ENCODE measurements around the gene LEMD2.

LEMD2 gene

DNA sequence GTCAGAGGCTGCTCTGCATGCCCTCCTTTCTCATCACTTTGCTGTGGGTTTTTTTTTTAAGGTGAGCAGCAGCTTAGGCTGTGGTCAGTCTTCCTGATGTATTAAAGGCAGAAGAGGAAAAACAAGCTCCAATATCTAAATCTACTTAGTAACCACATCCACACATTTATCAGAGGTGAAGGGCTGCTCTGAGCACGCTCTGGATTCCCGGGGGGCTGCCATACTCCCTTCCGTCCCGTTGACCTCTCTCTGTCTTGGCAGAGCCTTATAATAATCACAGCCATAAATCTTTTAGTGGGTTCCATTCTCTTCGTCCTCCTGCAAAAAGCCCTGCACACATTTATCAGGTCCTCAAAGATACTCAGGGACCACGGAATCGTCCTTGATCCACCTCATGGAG lies 2.7 kb upstream of the LEMD2 start:
- no peak for DNase-seq

DNA sequence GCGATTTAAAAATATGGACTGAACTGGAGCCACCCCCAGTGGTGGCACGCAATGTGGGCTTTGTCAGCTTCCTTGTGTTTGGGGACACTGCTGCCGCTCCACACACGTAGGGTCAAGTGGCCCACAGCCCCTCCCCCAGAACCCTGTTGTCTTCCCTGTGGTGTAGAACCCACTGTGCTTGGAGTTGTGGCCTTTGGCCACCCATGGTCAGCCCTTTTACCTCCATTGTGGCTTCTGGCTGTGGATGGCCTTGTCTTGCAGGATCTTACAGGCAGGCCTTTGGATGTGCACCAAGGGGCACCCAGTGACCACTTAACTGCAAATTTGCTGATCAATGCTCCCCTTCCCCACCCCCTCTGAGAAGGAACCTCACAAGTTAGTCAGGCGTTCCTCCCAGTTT lies 2.0 kb upstream of the LEMD2 start:
- no peak for DNase-seq

DNA sequence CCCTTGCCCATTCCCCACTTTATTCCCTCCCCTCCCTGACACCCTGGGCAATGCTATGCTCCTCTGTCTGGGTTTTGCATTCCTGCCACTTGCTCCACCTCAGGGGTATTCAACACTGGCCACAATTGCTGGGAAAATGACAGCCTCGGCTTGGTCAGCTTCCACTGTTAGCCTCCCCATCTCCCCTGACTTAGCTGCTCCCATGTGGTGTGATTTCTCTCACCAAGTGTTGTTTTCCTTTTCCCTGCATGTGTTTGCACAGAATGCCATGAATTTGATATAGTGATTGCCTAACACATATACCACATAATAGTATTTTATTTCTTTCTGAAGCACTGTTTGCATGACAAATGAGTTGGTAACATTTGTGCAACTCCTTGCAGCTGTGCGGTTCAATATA lies 1.4 kb upstream of the LEMD2 start:
- no peak for DNase-seq

DNA sequence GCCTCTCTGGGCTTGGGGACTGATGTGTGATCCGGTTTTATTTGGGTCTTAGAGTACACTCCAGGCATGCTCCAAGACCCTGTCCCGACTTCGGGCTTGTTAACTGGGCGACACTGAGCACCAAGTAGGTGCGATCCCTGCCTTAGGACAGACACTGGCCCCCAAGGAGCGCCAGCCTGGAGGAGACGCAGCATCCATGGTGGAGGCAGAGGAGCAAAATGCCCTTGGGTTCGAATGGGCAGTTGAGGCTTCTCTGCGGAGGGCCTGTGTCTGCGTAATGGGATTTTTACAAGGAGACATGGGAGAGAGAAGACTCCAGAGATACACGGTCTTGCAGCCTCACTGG lies 593 bp upstream of the LEMD2 start:
- DNase-seq = no peak

DNA sequence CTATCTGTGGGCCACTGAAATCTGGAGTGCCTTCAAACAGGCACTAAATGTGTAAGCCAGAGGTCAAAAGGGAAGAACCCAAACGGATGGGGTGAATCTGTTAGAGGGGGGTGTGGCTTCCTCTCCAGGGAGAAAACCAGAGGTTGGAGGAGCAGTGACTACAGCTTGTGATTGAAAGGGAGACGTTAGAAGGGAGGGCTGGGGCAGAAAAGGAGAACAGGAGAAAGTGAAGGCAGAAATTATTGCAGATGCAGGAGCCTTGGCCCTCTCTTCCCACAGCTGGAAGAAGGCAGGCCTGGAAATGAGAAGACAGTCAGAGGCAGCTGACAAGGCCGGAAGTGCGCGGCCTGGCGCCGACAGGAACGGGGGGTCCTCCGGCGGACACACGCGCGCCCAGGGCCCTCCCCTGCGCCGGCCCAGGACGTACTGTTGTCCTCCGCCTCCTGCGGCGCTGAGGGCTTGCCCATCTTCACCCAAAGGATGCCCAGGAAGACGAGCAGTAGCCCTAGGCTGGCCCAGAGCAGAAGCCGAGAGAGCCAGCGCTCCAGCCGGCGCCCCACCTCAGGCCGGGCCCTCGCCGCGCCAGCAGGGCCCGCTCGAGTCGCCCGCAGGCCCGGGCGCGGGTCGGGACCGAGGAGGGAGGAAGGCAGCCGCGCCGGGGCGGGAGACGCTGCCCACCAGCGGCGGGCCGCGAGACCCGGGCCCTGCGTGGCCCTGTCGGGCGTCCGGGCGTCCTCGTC lies 806 bp downstream of the LEMD2 start:
- DNase-seq = peak; percentile 6

DNA sequence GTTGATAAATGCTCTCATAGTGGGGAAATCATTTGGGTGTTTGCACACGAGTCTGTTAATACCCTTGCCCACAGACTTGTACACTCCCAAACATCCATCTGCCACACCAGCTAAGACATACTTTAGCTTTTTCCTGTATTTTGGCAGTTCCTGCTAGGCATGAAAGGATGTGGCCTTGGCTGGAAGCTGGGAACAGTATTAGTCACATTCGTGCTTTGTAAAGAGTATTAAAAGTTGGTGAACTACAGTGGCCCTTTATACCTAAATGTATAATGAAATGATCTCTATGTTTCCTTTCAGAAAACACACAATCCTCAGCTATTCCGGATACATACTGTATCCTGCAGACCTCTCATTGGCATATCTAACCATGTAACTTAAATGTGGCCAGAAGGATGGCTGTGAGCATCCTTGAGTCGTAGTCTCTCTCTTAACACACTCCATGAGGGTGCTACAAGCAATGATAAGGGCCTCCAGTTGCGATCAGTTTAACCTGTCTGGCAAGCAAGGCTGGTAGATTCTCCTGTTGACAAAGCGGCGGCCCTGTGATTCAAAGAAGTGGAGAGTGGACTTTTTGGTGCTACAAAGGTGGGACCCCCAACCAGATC lies 1.5 kb downstream of the LEMD2 start:
- no peak for DNase-seq

DNA sequence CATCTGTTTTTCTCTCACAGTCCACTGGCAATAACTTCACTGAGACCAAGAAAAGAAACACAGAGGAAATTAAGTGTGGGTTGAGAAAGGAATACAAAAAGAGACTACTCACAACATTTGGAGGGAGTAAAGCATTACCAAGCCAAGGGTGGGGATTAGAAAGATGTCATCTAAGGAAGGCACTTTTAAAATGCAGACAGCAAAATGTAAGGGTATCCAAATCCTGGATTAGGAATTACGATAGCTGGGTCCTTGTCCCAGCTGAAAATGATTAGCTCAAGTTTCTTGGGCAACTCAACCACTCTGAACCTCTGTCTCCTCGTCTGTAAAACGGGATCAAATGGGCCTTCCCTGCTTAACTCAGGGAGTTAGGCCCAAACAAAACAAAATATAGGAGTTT lies 2.2 kb downstream of the LEMD2 start:
- DNase-seq = no peak

DNA sequence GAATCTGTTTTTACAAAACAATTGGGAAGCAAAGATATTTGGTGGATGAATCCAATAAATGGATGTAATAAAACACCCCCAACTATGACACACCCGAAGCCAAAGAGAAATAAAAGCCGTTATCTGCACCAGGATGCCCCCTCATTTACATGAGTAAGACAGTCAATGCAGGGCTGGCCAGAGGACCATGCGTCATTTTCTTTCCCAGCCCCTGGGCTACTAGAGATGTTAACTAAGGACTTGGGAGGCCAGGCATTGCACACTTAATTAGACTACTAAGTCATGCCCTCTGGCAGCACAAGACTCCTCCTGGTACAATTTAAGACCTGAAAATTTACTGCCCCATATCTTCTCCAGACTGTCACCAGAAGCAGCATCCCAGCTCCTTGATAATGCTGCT lies 3.2 kb downstream of the LEMD2 start:
- DNase-seq = no peak

DNA sequence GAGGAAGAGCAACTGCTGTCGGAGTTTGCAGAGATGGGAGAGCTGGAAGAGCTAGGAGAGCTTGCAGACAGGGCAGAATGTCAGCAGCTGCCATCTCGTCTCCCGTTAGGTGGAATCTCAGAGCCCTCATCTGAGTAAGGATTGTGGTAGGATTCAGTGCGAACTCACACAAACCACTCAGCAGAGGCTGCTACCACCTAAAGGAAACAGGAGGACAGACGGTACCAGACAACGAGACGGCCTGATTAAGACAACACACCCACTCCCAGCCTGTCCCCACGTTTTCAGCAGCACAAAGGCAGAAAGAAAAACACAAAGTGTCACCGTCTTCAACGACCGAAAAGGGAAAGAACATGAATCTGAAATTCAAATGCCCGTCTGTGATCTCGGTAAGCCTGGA lies 4.1 kb downstream of the LEMD2 start:
- no peak for DNase-seq

DNA sequence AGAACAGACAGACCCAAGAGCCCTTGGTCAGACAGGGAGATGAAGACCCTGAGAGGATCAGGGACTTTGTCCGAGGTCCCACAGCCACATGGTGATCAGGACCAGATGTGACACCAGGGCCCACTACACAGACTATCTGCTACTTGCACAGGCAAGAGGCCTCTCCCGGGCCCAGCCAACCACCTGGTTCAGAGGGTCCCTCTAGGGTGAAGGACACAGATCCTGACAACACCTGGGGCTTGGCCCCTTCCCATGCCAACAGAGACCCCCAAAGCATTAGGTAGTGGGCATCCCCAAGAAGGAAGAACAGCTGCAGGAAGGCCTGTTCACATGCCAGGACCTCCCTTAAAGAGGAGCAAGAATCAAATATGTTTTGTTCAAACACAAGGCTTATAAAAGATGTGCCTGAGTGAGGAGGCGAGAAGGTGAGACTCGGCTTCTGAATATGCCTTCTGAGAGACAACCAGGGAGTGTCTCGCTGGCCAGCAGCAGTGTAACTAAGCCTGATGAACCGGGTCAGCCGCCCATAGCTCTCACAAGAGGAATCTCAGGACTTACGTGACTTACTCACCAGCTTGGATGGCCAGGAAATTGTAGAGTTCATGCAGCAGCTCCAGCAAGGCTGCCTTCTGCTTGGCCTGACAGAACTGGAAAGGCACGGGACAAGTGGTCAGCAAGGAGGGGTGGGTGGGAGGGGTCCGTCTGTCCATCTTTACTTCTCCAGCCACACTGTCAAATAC lies 5.0 kb downstream of the LEMD2 start:
- DNase-seq = no peak

DNA sequence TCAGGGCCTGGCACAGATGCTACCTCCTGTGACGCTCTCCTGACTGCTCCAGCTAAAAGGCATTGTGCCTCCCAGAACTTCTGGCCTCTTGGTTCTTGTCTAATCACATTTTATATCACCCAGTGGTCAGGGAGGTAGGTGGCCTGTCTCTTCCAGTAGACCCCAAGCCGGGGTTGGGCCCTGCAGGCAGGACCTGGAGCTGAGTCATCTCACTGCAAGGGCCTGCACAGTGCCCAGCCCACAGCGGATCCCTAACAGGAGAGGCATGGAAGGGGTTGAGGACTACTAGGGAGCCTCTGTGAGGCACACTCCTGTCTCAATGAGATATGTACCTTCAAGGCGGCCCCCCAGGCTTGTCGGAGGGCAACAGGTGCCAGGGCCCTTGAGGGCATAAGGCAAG lies 6.4 kb downstream of the LEMD2 start:
- DNase-seq = no peak

DNA sequence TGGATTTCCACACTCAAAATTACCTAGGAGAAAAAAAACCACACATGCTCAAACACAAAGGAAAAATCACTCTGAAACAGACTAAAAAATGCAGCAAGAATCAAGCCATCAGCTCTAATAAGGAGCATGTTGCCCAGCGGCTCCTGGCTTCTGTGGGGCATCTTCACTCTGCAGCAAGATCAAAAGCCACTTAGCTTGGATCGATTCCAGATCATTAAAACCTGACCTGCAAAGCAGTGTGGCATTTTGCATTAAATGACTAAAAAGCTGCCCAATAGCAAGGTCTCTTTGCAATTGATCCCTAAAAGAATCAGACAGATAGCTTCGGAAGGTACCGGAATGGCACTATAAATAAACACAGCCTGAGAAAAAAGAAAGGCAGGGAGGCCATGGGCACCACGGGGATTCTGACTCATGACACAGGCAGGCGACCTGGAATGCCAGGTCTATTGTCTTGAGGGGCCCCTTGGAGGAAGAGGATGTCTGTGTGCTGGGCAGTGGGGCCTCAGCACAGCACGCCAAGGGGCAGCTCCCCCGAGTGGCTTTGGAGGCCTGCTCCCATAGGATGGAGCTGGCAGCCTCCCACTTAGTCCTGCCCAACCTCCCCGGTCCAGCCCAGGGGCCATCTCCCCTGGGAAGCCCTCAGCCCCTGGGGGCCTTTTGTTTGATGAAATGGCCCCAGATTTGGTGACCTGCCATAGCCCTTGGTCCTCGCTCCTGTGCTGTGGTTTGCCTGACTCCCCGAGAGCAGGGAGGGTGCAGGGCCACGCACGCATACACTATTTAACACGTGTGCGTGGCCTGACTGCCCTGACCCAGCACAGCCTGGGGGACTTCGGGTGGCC lies 7.6 kb downstream of the LEMD2 start:
- DNase-seq = no peak

DNA sequence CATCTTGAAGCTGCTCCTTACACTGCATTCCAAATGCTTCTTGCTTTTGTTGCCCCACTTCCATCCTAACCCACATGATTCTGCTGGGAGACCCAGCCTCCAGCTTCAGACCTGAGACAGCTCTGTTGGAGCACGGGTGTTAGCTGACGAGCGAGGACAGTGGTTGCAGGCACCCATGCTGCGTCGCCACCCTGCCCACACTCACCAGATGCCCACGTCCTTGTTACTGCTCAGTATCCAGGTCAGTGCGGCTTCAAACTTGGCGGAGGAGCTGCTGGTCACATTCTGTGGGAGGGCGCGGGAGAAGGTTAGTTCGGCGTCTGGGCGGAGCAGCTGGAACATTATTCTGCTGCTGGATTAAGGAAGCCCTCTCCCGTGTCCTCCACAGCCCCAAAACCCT lies 9.0 kb downstream of the LEMD2 start:
- DNase-seq = no peak

DNA sequence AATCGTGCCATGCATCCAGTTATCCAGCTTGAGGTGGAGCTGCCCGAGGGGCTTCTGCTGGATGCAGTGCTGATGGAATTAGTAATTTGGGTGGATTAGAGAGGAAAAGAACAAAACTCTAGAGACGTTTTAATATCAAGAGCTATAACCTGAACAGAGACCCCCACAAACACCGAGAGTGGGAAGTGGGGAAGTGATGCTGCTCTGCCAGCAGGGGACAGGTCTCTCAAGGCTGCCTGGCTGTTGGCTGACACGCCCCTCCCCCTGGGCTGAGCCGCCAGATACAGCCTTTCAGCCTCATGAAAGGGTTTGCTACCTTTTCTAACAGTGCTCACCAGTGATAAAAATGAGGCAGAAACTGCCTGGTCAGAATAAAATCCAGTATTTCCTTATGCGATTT lies 9.6 kb downstream of the LEMD2 start:
- DNase-seq = no peak

DNA sequence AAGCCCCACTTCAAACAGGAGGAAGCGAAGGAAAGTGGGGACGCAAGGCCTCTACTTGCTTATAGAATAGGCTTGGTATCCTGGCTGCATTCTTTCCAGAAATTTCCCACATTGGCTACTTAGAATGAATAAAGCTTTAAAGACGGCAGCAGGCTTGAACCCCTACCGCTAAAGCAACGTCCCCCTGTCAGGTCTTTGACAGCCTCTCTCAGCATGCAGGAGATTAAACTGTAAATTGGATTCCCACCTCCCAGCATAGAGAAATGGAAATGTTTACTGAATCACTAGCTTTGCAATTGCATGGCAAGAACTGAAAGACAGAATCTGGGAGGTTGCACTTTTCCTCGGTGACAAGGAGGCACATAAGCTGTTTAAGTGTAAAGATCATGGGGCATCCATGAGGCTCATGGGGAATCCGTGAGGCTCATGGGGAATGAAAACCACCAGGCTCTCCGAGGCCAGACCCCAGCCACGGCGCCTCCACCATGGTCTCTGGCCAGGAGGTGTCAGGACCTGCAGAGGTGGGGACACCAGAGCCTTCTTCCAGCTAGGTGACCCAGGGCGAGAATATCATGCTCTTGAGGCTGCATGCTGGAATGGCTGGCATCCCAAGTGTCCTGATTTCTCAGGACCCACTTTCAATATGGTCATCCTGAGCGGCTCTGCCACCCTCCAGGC lies 10.3 kb downstream of the LEMD2 start:
- DNase-seq = no peak

DNA sequence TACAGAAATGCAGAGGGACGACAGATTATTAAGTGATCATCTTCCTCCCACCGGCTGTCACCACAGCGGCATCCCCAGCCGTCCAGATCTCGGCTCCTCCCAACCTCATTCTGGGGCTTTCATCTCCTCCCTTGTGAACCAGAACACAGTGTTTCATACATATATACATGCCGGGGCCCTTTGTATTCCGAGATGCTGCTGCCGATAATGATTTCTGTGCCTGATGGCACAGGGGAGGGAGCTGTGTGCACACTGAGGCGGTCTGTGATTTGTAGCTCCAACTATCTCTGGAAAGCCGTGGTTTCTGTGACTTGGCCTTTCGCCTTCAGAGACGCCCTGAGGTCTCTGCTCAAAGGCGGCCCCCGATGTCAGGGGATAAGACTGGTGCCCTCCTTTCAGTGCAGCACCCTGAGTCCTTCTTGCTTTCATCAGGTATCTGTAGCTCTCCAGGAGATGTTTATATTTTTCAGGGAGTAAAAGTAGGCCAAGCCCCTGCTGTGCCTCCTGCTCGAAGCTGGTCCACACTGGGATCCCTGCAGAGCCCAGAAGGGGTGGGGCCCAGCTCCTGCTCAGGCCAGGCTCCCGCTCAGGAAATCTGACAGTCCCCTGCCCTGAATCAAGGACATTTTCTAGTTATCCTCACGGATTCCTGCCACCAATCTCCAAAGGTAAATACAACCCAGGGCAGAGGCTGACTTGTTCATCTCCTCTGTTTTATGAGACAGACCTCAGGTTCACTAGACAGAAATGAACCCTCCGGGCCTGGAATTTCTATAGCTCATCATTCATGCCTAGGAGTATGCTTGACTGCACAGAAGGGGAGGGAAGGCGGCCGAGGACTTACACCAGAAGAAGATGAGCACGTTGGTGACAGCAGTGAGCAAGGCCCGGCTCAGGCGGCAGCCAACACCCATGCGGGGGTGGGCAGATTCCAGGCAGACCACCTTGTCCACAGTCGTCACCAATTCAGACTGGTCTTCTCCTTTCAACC lies 11.2 kb downstream of the LEMD2 start:
- no peak for DNase-seq

DNA sequence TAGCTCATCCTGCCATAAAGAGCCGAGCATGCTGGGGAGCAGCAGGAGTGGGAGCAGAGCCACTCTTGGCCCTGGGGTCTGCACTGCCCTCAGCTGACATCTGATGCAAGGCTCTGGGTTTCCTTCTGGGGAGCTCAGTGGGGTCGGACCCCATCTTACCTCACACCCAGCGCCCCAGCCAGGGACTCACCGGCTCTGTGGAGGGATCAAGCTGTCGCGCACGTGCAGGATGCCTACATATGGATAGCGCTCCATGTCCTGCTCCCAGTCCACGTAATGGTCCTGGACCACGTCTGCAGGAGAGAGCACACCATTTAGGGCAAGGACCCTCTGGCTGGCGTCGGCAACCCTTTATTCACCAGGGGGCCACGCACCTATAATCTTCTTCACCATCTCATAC lies 12.2 kb downstream of the LEMD2 start:
- no peak for DNase-seq

DNA sequence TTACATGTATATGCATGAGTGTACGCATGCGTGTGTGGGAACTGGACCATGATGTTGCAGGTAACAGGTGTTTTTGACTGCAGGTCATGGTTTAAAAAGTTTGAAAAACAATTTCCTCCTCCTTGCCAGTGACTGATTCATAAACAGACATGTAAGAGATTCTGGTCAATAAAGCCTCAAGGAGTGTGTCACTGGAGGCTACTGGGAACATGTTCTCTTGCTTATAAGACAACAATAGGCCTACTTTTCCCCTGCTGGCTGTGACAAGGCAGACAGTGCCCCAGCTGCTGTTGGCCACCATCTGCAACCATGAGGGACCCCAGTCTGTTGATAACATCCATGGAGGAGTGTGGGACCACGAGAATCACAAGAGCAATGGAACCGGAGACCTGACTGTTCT lies 12.7 kb downstream of the LEMD2 start:
- no peak for DNase-seq

DNA sequence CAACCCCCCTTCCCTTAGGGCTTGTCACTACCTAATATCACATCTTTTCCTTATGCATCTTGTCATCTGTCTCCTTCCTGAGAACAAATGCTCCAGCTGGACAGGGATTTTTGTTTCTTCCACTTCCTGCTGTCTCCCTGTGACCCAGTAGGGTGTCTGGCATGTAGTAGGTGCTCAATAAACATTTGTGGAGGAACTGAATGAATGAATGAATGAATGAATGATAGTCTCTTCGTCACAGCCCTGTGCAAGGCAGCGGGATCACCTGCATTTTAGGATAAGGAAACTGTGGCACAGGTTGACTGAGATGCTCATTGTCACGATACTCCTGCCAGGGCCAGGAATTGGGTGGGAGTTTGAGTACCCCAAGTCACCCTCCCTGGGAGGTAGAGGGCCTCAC lies 14.2 kb downstream of the LEMD2 start:
- DNase-seq = no peak

DNA sequence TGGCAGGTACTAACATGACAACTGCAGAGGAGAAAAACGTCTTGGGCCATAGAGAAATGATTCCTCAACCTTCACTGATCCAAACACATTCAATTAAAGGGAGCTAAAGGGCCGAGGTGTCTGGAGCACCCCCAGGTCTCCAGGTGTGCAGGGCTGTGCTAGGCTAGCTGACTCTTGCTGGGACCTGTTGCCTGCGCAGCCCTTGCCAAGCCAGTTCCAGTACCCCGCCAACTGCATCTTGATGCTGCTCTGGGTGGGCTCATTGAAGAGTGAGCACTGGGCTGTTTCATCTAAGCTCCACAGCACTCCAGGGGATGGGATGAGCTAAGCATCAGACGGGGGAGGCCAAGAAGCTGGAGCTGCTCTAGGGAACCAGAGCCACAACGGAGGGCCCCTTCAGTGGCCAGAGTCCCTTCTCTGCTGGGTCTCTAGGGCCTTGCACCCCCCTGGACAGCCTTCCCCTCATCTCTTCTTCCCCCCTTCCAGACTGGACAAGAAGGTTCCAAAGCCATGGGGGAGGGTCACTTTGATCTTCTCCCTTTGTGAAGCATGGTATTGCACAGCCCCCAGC lies 15.9 kb downstream of the LEMD2 start:
- no peak for DNase-seq

DNA sequence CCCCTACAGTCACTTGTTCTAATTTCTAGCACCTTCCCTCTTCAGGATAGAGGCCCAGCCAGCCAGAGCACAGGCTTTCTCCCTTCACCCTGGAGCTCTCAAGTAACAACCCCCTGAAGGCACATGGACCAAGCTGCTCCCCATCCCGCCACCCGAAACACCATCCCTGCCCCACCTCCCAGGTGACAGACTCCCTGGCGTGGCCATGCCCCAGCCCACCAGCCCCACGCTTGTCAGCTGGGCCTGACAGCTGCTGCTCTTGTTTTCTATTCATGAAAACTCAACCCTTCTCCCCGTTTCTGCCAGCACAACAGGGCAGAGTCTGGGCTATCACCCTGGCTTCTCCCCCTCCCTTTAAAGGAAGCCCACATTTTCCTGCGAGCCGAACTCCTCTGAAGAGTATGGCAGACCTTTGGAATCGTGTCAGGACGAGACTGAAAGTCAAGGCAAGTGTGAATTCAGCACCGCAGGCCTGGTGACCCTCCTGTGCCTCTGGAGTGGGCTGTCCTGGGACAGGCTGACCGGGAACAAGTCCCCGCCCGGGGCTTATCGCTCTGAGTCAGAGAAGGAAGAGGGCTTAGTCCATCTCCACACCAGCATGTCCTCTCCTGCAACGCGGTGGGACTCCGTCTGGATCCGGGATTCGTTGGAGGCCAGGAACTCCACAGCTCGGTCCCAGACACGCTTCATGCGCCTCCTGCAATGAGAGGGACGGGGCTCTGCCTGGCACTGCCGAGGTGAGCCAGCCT lies 16.7 kb downstream of the LEMD2 start:
- no peak for DNase-seq
